ENCODE results near the gene SORCS2.

The SORCS2 gene

GRCh38 chr4:7375427-7375826 is 183.1 kb downstream of the SORCS2 start:
- no peak for DNase-seq (ENCODE audit: low read depth in 2 of 2)

- no peak for DNase-seq (ENCODE audit: low read depth in 2 of 2)
Observed at GRCh38 chr4:7377223-7377865, 185.0 kb downstream of the SORCS2 start.

GRCh38 chr4:7379186-7379585 is 186.8 kb downstream of the SORCS2 start:
- DNase-seq (ENCODE audit: low read depth in 2 of 2), result no peak

- no peak for DNase-seq (ENCODE audit: low read depth in 2 of 2)
Observed at GRCh38 chr4:7379719-7380118, 187.4 kb downstream of the SORCS2 start.

GRCh38 chr4:7381221-7381889 is 189.0 kb downstream of the SORCS2 start:
- no peak for DNase-seq (ENCODE audit: low read depth in 2 of 2)

- no peak for DNase-seq (ENCODE audit: low read depth in 2 of 2)
Observed at GRCh38 chr4:7381890-7382633, 189.7 kb downstream of the SORCS2 start.

GRCh38 chr4:7382634-7383014 is 190.3 kb downstream of the SORCS2 start:
- DNase-seq (ENCODE audit: low read depth in 2 of 2), result no peak

GRCh38 chr4:7383266-7383665 is 190.9 kb downstream of the SORCS2 start:
- DNase-seq (ENCODE audit: low read depth in 2 of 2), result no peak

GRCh38 chr4:7384003-7384928 is 191.9 kb downstream of the SORCS2 start:
- DNase-seq (ENCODE audit: low read depth in 2 of 2), result no peak

GRCh38 chr4:7384929-7385890 is 192.9 kb downstream of the SORCS2 start:
- no peak for DNase-seq (ENCODE audit: low read depth in 2 of 2)

GRCh38 chr4:7387925-7388324 is 195.6 kb downstream of the SORCS2 start:
- no peak for DNase-seq (ENCODE audit: low read depth in 2 of 2)

GRCh38 chr4:7388627-7389026 is 196.3 kb downstream of the SORCS2 start:
- no peak for DNase-seq (ENCODE audit: low read depth in 2 of 2)

- DNase-seq (ENCODE audit: low read depth in 2 of 2), result no peak
Observed at GRCh38 chr4:7389101-7389701, 196.9 kb downstream of the SORCS2 start.

GRCh38 chr4:7389719-7390118 is 197.4 kb downstream of the SORCS2 start:
- DNase-seq (ENCODE audit: low read depth in 2 of 2), result no peak

GRCh38 chr4:7390336-7390735 is 198.0 kb downstream of the SORCS2 start:
- no peak for DNase-seq (ENCODE audit: low read depth in 2 of 2)

GRCh38 chr4:7390906-7391636 is 198.7 kb downstream of the SORCS2 start:
- no peak for DNase-seq (ENCODE audit: low read depth in 2 of 2)

- no peak for DNase-seq (ENCODE audit: low read depth in 2 of 2)
Observed at GRCh38 chr4:7391637-7392437, 199.5 kb downstream of the SORCS2 start.

Measured in stimulated activated CD8-positive, alpha-beta memory T cell treated with anti-CD3 and anti-CD28 coated beads, Interleukin-2, amount 100 ng/mL, for 48 hours (primary cell).